Activated CD8-positive, alpha-beta memory T cell treated with anti-CD3 and anti-CD28 coated beads for 48 hours (primary cell): ENCODE data around the gene MEIOSIN.

ENCODE experiments used
- DNase-seq, 3 experiments: peaks; one replicate each; pipeline ENCODE4 v3.0.0-alpha.2; 2020; ENCODE audit warnings: low read depth in 2 of 3, low spot score in 2 of 3

The MEIOSIN gene

DNA sequence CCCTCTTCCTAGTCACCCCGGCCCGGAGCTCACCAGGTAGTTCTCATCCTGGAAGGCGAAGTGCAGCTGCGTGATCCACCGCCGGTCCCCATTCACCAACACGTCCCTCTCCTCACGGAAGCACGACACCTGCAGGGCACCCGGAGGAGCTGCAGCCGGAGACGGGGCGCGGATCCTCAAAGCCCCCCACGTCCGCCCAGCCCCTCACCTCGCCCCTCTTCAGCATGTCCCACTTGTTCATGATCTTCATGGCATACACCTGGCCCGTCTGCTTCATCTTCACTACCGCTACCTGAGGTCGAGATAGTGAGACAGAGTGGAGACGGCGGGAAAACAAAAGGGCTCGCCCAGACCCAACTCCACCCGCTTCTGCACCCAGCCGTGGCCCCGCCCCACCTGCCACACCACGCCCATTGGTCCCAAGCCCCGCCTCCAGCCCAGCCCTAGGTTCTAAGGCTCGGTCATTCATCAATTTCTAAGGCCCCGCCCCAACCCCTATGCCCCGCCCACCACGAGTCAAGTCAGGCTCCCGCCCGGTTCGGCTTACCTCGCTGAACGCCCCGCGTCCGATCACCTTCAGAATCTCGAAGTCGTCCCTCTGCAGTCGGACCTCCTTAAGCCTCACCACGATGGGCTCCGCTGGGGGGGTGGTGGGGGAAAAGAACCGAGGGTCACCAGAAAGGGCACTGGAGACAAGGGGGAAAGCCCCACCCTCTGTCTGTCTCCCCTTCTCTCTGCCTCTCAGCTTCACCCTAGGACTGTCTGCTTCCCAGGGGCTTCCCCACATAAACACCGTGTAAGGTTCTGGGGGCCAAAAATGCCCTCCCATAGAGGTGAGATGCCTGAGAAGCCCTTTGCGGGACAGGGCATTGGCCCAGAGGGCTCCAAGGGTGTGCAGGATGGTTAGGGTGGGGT lies 46.2 kb downstream of the MEIOSIN start:
- DNase-seq: peak; percentile 76 to 93 (median 86)

DNA sequence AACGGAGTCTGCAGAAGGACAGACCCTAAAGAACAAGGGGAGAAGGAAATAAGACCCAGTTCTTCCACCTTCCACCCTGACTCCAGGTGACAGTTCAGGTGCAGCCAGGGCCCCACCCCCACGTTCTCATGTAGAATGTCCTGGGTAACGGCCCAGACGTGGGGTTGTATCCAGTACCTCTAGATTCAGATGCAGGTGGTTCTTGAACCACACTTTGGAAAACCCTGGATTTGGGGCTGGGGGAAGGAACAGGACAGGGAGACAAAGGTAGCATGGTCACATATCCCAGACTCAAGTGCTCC lies 46.9 kb downstream of the MEIOSIN start:
- no peak for DNase-seq

DNA sequence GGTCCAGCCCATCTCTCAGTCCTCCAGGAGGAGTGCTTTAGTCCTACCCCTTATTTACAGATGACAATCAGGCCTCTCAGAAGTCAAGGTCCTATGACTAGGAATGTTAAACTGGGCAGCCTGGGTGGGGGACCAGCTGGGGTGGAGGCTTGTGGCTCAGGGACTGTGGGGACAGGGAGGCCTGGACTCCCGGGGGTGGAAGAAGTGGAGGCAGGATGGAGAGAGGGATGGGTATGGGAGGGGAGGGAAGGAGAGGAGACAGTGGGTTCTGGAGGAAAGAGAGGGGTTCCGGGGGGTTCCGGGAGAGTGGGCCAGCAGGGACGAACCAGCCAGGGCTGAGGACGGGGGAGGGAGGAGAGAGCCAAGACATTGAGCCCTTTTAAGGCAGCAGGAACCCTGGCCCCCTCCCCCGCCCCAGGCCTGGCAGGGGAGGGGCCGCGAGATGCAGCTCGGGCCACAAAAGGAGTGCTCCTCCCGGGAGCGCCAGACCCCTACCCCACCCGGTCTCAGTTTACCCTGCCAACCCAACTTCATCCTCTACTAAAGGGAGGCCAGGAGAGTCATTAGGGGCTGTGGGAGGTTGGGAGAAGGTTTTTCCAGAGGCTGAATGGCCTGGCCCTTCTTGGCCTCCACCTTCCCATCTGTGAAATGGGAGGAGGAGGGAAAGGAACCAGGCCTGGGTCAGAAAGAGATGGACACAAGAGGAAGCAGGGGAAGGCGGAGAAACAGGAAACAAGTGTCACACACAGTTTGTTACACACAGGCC lies 47.4 kb downstream of the MEIOSIN start:
- DNase-seq: no peak

GRCh38 chr19:45781214-45782161 lies 48.2 kb downstream of the MEIOSIN start:
- DNase-seq: no peak

- DNase-seq: no peak
Measured at GRCh38 chr19:45782162-45782691, 49.0 kb downstream of the MEIOSIN start, which contains the start of gene DMPK. TSS of gene DMPK (minus strand) at chr19:45782490. CDS start at chr19:45782352, 138 bp downstream.

- no peak for DNase-seq
Measured at GRCh38 chr19:45782820-45783785, 49.9 kb downstream of the MEIOSIN start.

- no peak for DNase-seq
Measured at GRCh38 chr19:45784096-45784495, 50.9 kb downstream of the MEIOSIN start.

DNA sequence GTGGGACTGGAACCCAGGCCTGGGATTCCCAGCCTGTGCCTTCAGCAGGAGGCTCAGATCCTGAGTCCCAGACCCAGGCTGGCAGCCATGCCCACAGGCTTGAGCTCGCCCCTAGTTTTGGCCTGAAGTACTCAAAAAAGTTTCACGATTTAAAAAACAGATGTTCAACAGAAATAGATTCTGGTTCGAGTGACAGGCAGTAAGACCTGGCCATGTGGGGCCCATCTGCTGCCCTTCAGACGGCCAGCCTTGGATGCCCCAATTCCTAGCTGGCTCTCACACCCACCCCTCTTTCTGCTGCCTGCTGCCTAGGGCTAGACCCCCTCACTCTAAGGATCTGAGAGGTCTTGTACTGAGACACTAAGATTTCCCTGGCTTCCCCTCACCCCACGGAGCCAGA lies 51.9 kb downstream of the MEIOSIN start:
- DNase-seq: no peak

- DNase-seq: no peak
Measured at GRCh38 chr19:45785781-45786532, 52.7 kb downstream of the MEIOSIN start.

DNA sequence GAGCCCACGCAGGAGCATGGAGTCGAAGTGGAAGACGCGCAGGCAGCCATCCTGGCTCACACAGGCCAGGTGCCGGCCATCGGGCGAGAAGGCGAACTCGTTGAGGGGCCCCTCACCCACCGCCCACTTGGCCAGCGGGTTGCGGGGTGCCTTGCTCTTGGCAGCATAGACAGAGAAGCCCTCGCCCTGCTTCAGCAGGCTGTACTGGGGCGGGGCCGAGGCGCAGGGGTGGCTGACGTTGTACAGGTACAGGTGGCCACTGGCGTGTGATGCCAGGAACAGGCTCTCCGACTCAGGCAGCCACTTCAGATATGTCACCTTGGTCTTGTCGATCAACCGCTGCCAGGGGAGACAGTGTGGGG lies 53.3 kb downstream of the MEIOSIN start:
- DNase-seq: no peak

GRCh38 chr19:45789035-45789786 lies 56.0 kb downstream of the MEIOSIN start:
- no peak for DNase-seq

- no peak for DNase-seq
Measured at GRCh38 chr19:45790942-45791341, 57.7 kb downstream of the MEIOSIN start.

DNA sequence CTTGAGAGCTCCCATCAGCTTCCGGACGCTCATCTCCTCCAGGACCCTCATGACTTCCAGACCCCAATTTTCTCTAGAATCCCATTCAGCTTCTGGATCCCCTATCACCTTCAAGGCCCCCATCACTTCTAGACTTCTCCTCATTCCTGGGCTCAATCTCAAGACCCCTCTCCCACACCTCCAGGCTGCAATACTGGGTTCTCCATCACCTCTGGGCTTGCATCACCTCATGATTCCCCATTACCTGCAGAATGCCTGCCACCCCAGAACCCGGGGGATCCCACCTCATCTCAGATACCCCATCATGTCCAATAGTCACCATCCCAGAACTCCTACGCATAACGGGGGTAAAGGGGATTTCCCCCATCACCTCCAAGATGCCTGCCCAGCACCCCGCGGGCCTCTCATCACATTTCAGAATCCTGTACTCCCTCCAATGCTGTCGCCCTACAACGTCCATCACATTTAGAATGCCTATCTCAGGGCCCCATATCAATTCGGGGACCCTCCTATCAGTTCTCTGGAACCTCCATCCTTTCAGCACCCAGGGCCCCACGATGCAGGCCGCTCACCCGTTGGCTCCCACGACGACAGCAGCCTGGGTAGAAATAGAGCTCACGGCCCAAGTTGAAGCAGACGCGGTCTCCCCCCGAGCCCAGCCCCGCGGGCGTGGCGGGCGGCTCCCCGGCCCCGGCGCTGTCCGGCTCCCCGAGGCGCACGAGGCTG lies 58.7 kb downstream of the MEIOSIN start:
- DNase-seq: no peak

DNA sequence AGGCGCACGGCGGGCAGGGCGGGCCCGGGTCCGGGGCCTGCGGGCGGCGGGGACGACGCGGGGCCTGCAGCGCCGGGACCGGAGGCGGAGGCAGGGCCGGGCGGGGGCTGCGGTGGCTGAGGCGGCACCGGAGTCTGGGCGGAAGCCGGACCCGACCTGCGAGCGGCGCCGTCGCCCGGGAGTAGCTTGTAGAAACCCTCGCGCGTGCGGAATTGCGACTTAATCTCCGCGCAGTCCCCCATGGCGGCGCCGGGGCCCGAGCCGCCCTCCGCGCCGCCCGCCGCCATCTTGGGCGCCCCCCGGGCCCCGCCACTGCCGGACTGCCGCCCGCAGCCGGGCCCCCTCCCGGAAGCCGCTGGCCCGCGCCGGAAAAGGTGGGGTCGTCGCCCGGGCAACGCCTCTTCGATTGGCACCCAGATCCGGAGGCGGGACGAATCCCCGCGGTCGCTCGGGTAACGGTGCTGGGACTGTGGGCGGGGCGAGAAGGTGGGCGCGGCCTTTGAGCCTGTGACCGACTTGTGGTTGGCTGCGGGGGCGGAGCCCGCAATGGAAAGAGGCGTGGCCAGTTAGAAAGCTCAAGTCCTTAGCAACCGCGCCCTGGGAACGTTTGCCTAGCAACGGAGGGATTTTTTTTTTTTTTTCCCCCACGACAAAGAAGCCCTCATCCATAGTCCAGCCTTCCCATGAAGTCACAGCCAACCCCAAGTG lies 59.4 kb downstream of the MEIOSIN start, which contains the start of gene DMWD:
TSS of gene DMWD (minus strand) at position 376 of the 708 bp plus-strand sequence. CDS start at position 287, 89 bp downstream.
- peak; percentile 99 for DNase-seq

DNA sequence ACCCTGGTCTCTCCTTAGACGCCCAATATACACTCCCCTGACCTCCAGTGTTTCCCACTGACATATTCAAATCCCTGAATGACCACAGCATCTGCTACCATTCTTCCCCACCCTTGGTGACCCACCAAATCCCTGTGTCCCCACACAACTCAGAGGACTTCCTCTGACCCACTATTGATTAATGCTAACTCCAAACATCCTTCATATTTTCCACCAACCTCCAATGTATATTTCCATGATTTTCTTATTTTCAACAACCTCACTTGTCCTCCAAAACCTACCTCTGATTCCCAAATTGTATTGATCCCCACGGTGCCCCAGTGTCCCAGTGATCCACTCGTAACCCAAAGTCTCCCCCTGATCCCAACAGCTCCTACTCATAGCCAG lies 59.9 kb downstream of the MEIOSIN start:
- no peak for DNase-seq

GRCh38 chr19:45793876-45794275 lies 60.6 kb downstream of the MEIOSIN start:
- no peak for DNase-seq

DNA sequence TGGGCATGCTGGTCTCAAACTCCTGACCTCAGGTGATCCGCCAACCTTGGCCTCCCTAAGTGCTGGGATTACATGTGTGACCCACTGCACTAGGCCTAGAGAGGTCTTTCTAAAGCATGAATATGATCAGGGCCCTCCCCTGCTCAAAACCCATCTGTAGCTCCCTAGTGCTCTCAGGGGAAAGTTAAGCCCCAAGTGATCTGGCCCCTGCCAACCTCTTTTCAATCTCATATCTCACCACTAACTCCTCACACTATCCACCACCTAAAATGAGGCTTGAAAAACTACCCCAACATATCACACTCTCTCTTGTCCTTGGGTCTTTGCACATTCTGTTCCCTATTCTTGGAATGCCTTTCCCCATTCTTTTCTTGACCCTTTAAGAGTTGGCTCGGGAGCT lies 61.4 kb downstream of the MEIOSIN start:
- DNase-seq: no peak
